Ammon's horn (tissue), 1 donor: ENCODE measurements around the gene CANT1.
"Not testable (repeated sequence)": the region's sequence is repeated elsewhere in the genome, so short reads cannot be mapped to it uniquely, and the experiment has no call there.

ENCODE experiments used
- DNase-seq: peaks from one replicate; pipeline ENCODE4 v3.0.0-alpha.2; 2016; ENCODE audit warnings: low spot score

The CANT1 gene

DNA sequence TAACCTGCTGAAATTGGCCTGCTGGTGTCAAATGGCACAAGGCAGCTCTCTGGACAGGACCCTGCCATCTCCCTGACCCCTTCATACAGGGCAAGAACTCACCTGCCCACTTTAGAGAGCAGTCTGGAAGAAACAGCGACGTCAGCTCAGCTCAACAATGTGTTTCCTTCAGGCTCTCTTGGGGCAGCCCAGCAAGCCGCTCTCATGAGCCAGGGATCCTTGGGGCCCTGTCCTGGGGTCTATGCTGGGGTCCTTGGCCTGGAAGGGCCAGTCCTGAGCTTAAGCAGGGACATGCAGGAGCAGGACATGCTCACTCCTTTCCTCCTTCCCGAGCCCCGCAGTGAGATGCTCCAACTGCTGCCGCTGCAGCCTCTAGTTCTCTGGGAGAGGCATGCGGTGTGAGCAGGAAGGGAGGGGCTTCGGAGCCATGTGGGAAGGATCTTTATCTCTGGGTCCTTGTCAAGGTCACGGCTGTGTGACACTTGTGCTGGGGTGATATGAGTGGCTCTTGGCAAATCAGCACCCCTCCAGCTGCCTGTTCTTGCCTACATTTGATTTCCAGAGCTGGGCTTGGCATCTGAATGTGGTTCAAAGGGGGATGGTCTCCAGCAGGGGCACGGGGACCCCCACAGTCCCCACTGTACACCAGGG is 17.8 kb upstream of the CANT1 start:
- no peak for DNase-seq

GRCh38 chr17:79026376-79027273 is 17.1 kb upstream of the CANT1 start:
- DNase-seq: no peak

GRCh38 chr17:79024901-79025737 is 15.6 kb upstream of the CANT1 start:
- DNase-seq: no peak

- DNase-seq: no peak
Measured at GRCh38 chr17:79023886-79024771, 14.6 kb upstream of the CANT1 start, which contains the start of gene C1QTNF1. TSS of gene C1QTNF1 (plus strand) at chr17:79024169. CDS start at chr17:79043969, 19,800 bp downstream.

DNA sequence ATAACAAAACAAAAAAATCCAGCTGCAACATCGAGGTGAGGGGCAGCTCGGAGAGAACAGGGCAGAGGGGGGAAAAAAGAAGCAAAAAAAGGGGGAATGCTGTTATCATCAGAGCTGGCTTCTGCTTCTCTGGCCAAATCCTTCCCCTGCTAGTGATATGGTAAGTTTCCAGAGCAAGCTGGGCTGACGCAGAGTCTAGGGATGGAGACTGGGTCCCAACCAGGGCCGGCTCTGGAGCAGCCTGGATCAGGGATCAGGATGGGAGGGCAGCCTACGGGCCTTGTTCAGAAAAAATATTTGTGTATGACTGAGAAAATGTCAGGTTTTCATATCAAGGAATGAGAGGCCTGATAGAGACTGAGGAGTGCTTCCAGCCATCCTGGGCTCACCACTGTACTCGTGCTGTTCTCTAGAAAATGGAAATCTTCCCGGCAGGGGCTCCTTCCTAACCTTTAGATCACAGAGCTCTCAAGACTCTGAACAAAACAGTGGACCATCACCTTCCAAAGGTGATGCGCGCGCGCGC is 13.7 kb upstream of the CANT1 start:
- DNase-seq: no peak

DNA sequence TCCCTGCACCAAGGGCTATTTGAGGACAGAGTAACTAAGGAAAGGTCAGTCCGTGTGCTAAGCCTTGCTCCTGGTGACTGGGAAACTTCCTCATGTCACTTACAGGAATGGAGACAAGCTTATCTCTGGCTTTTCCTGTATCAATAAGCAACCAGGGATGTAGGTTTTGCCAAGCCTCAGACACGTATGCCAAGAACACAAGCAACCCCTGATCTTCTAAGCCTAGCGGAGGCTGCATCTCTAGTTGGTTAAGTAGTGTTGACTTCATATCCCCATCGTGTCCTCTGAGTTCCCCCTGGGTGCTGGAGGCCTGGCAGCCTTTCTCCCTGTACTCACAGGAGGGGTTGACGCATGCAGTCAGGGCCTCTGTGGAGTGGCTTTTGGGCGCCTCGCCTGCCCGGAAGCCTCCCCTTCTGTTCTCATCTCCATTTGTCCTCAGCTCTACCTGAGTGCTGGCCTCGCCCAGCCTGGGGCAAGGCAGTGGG is 13.0 kb upstream of the CANT1 start:
- DNase-seq: no peak

GRCh38 chr17:79021929-79022328 is 12.4 kb upstream of the CANT1 start:
- not testable (repeated sequence) for DNase-seq

GRCh38 chr17:79020631-79021301 is 11.2 kb upstream of the CANT1 start:
- no peak for DNase-seq

GRCh38 chr17:79019632-79020584 is 10.3 kb upstream of the CANT1 start:
- no peak for DNase-seq

- DNase-seq: no peak
Measured at GRCh38 chr17:79019261-79019631, 9.7 kb upstream of the CANT1 start.

DNA sequence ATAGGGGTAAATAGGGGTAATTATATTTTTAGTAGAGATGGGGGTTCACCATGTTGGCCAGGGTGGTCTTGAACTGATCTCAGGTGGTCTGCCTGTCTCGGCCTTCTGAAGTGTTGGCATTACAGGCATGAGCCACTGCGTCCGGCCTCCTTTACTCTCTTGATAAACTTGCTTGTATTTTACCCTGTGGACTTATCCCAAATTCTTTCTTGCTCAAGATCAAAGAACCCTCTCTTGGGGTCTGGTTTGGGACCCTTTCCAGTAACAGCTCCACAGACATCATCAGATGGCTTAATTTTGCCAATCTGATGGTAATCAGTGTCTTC is 8.8 kb upstream of the CANT1 start:
- no peak for DNase-seq

DNA sequence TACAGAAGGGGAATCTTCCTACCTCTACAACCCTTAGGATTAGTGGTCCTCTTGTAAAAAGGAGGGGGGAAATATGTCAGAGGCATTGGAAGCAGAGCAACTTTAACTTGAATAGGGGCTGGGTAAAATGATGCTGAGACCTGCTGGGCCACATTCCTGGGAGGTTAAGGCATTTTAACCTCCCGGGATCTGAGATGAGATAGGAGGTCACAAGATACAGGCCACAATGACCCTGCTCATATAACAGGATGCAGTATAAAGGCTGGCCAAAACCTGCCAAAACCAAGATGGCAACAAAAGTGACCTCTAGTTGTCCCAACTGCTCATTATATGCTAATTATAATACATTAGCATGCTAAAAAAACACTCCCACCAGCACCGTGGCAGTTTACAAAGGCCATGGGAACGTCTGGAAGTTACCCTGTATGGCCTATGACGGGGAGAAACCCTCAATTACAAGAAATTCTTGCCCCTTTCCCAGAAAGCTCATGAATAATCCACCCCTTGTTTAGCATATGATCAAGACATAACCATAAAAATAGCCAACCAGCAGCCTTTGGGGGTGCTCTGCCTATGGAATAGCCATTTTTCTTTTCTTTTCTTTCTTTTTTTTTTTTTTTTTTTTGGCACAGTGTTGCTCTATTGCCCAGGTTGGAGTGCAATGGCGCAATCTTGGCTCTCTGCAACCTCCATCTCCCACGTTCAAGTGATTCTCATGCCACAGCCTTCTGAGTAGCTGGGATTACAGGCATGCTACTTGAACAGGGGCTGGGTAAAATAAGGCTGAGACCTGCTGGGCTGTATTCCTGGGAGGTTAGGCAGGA is 8.2 kb upstream of the CANT1 start:
- no peak for DNase-seq

DNA sequence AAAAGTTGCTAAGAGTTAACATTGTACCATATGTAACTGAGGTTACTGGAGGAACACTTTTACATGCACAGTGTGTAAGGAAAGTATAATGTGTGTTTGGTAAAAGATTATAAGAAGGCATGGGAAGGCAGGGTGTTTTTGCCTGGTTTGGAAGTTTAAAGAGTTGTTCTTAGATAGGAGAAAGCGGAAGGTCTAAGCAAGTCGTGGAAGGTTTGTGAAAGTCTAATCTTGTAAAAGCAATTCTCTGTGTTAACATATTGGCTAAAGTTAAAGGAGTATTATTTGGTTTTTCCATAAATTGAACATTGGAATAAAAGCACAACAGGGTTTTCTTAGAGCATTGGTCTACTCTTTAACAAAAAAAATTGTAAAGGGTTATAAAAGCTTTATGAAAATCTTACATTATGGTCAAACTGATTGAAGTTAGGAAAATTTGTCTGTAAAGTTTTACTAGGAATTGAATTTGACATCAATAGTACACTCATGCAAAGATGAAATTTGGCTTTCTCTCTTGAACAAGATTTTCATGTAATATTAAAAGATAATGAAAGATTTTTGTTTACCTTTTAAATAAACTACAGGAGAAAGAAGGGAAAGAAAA is 4.7 kb upstream of the CANT1 start:
- DNase-seq: no peak

- DNase-seq: no peak
Measured at GRCh38 chr17:79012563-79013134, 3.1 kb upstream of the CANT1 start.

DNA sequence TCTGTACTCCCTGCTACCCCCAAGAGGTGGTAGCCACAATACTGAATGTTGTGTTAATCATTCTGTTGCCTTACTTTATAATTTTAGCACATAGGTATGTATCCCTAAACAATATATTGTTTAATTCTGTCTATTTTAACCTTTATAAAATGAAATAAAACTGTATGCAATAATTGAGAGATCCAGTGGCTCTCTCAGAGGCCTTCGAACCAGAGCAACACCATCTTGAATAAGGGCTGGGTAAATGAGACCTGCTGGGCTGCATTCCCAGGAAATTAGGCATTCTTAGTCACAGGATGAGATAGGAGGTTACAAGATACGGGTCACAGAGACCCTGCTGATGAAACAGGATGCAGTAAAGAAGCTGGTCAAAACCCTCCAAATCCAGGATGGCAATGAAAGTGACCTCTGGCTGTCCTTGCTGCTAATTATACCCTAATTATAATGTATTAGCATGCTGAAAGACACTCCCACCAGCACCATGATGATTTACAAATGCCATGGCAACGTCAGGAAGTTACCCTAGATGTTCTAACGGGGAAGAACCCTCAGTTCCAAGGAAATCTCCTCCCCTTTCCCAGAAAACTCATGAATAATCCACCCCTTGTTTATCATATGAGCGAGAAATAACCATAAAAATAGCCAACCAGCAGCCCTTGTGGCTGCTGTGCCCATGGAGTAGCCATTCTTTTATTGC is 2.0 kb upstream of the CANT1 start:
- no peak for DNase-seq

DNA sequence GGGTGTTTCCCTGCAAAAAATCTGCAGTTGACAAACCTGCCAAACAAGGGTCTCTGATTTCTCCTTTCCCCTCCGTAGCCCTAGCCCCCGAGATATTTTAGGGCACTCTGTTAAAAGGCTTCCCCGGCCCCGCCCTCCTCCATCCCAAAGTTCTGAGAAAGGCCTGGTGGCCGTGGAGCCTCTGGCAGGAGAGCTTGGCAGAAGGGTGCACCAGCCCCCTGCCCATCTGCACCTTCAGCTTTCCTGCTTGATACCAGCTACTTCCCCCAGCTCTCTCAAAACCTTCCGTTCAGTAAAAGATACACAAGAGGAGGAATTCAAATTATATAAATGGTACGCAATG is 711 bp upstream of the CANT1 start:
- DNase-seq: no peak

DNA sequence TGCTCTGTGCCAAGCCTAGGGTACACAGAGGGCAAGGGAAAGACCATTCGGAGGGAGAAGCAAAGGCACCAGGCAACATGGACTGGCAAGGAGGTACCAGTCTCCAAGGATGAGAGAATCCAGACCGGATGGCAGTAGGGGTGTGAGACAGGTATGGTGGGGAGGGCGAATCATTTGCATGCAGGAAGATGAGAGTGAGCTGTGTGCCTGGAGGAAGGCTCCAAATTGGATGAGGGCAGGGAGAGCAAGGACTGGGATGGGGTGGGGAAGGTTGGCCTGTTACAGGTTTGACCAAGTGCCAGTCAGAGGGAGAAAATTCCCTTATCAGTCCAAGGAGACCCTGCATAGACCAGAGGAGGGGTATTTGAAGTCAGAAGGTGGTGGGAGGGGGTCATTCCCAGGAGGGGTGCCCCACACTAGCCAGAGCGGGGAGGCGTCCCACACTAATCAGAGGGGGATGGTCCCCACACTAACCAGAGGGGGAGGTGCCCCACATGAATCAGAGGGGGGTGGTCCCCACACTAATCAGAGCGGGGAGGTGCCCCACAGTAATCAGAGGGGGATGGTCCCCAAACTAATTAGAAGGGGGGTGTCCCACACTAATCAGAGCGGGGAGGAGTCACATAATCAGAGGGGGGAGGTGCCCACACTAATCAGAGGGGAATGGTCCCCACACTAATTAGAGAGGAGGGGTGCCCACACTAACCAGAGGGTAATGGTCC is 737 bp downstream of the CANT1 start:
- no peak for DNase-seq
